Testis (tissue), 2 donors: ENCODE measurements around the gene FBXO46.

Experiments
- CTCF ChIP-seq, 3 experiments: fragments of 450-650 bp in 2 of 3; fragments of 200-600 bp in 1 of 3; sonication (generic) in 1 of 3; IDR thresholded peaks; one replicate each; pipeline ENCODE4 v1.5.1; 2016 to 2019; ENCODE audit warnings: antibody characterized with exemption in 3 of 3, mild to moderate bottlenecking in 2 of 3, moderate library complexity in 1 of 3
- POLR2A ChIP-seq: fragments of 450-650 bp; IDR thresholded peaks from one replicate; pipeline ENCODE4 v1.6.1; 2017; ENCODE audit warnings: antibody characterized with exemption, mild to moderate bottlenecking, moderate library complexity

GRCh38 chr19:45763691-45764294 is 33.1 kb upstream of the FBXO46 start:
- TF ChIP-seq POLR2A (no peak), CTCF (IDR thresholded peaks at IDR 0.05) (no peak)
